ENCODE data around the gene AAK1.

AAK1 gene

GRCh38 chr2:69501301-69501700 is 142.2 kb downstream of the AAK1 start:
- H3K4me3 ChIP-seq (ENCODE audit: insufficient read length, low read depth), result no peak overlapping the region
- H3K36me3 ChIP-seq (ENCODE audit: insufficient read depth, insufficient read length, low read length), result peaks cover 23% of the 10 kb centered on the region
- H3K27me3 ChIP-seq (ENCODE audit: insufficient read depth, insufficient read length), result no peaks in the 10 kb centered on the region
- H3K4me1 ChIP-seq (ENCODE audit: insufficient read depth, insufficient read length), result no peaks in the 10 kb centered on the region
- TF ChIP-seq ZNF274 (IDR thresholded peaks at IDR 0.05; ENCODE audit: low read depth, low read length), result no peak
- no peak for TF ChIP-seq SUZ12 (IDR thresholded peaks at IDR 0.05; ENCODE audit: extremely low read depth, insufficient read depth, insufficient read length)
- no peak for TF ChIP-seq YY1 (IDR thresholded peaks at IDR 0.05; ENCODE audit: insufficient read depth, insufficient read length)
- no peak overlapping the region for H3K9ac ChIP-seq (ENCODE audit: insufficient read length, low read depth)
- no peaks in the 10 kb centered on the region for H3K9me3 ChIP-seq (ENCODE audit: insufficient read depth, low read length)
- DNase-seq (ENCODE audit: low read depth, low spot score), result no peak

- TF ChIP-seq YY1 (IDR thresholded peaks at IDR 0.05; ENCODE audit: insufficient read depth, insufficient read length) (no peak), SUZ12 (IDR thresholded peaks at IDR 0.05; ENCODE audit: extremely low read depth, insufficient read depth, insufficient read length) (no peak), ZNF274 (IDR thresholded peaks at IDR 0.05; ENCODE audit: low read depth, low read length) (no peak)
- Histone ChIP-seq H3K4me1 (ENCODE audit: insufficient read depth, insufficient read length) (no peaks in the 10 kb centered on the region), H3K4me3 (ENCODE audit: insufficient read length, low read depth) (no peak overlapping the region), H3K36me3 (ENCODE audit: insufficient read depth, insufficient read length, low read length) (peaks cover 12% of the 10 kb centered on the region), H3K9ac (ENCODE audit: insufficient read length, low read depth) (no peak overlapping the region), H3K9me3 (ENCODE audit: insufficient read depth, low read length) (no peaks in the 10 kb centered on the region), H3K27me3 (ENCODE audit: insufficient read depth, insufficient read length) (no peaks in the 10 kb centered on the region)
- no peak for DNase-seq (ENCODE audit: low read depth, low spot score)
Measured at GRCh38 chr2:69499966-69500365, 143.6 kb downstream of the AAK1 start.

- H3K36me3 ChIP-seq (ENCODE audit: insufficient read depth, insufficient read length, low read length), result peaks cover 16% of the 10 kb centered on the region
- DNase-seq (ENCODE audit: low read depth, low spot score), result no peak
- no peak overlapping the region for H3K4me3 ChIP-seq (ENCODE audit: insufficient read length, low read depth)
Measured at GRCh38 chr2:69499242-69499641, 144.3 kb downstream of the AAK1 start.

GRCh38 chr2:69495861-69496260 is 147.7 kb downstream of the AAK1 start:
- Histone ChIP-seq H3K4me1 (ENCODE audit: insufficient read depth, insufficient read length) (no peaks in the 10 kb centered on the region), H3K9ac (ENCODE audit: insufficient read length, low read depth) (no peak overlapping the region), H3K27me3 (ENCODE audit: insufficient read depth, insufficient read length) (no peaks in the 10 kb centered on the region), H3K36me3 (ENCODE audit: insufficient read depth, insufficient read length, low read length) (peaks cover 14% of the 10 kb centered on the region), H3K9me3 (ENCODE audit: insufficient read depth, low read length) (no peaks in the 10 kb centered on the region), H3K4me3 (ENCODE audit: insufficient read length, low read depth) (no peak overlapping the region)
- TF ChIP-seq YY1 (IDR thresholded peaks at IDR 0.05; ENCODE audit: insufficient read depth, insufficient read length), result no peak
- no peak for TF ChIP-seq ZNF274 (IDR thresholded peaks at IDR 0.05; ENCODE audit: low read depth, low read length)
- no peak for TF ChIP-seq SUZ12 (IDR thresholded peaks at IDR 0.05; ENCODE audit: extremely low read depth, insufficient read depth, insufficient read length)
- no peak for DNase-seq (ENCODE audit: low read depth, low spot score)

More at GRCh38 chr2:69499242-69499641, 144.3 kb downstream of the AAK1 start:
- TF ChIP-seq YY1 (IDR thresholded peaks at IDR 0.05; ENCODE audit: insufficient read depth, insufficient read length) (no peak), ZNF274 (IDR thresholded peaks at IDR 0.05; ENCODE audit: low read depth, low read length) (no peak), SUZ12 (IDR thresholded peaks at IDR 0.05; ENCODE audit: extremely low read depth, insufficient read depth, insufficient read length) (no peak)
- Histone ChIP-seq H3K27me3 (ENCODE audit: insufficient read depth, insufficient read length) (no peaks in the 10 kb centered on the region), H3K9ac (ENCODE audit: insufficient read length, low read depth) (no peak overlapping the region), H3K9me3 (ENCODE audit: insufficient read depth, low read length) (no peaks in the 10 kb centered on the region), H3K4me1 (ENCODE audit: insufficient read depth, insufficient read length) (no peaks in the 10 kb centered on the region)

- DNase-seq (ENCODE audit: low read depth, low spot score), result no peak
- H3K27me3 ChIP-seq (ENCODE audit: insufficient read depth, insufficient read length), result no peaks in the 10 kb centered on the region
- peaks cover 14% of the 10 kb centered on the region for H3K36me3 ChIP-seq (ENCODE audit: insufficient read depth, insufficient read length, low read length)
Measured at GRCh38 chr2:69495008-69495407, 148.5 kb downstream of the AAK1 start.

GRCh38 chr2:69494126-69494525 is 149.4 kb downstream of the AAK1 start:
- H3K9ac ChIP-seq (ENCODE audit: insufficient read length, low read depth), result no peak overlapping the region
- H3K27me3 ChIP-seq (ENCODE audit: insufficient read depth, insufficient read length), result no peaks in the 10 kb centered on the region
- H3K9me3 ChIP-seq (ENCODE audit: insufficient read depth, low read length), result no peaks in the 10 kb centered on the region
- H3K36me3 ChIP-seq (ENCODE audit: insufficient read depth, insufficient read length, low read length), result peaks cover 12% of the 10 kb centered on the region
- TF ChIP-seq YY1 (IDR thresholded peaks at IDR 0.05; ENCODE audit: insufficient read depth, insufficient read length) (no peak), ZNF274 (IDR thresholded peaks at IDR 0.05; ENCODE audit: low read depth, low read length) (no peak), SUZ12 (IDR thresholded peaks at IDR 0.05; ENCODE audit: extremely low read depth, insufficient read depth, insufficient read length) (no peak)
- no peak overlapping the region for H3K4me3 ChIP-seq (ENCODE audit: insufficient read length, low read depth)
- DNase-seq (ENCODE audit: low read depth, low spot score), result no peak
- H3K4me1 ChIP-seq (ENCODE audit: insufficient read depth, insufficient read length), result no peaks in the 10 kb centered on the region

More at GRCh38 chr2:69495008-69495407, 148.5 kb downstream of the AAK1 start:
- H3K9ac ChIP-seq (ENCODE audit: insufficient read length, low read depth), result no peak overlapping the region
- H3K9me3 ChIP-seq (ENCODE audit: insufficient read depth, low read length), result no peaks in the 10 kb centered on the region
- TF ChIP-seq SUZ12 (IDR thresholded peaks at IDR 0.05; ENCODE audit: extremely low read depth, insufficient read depth, insufficient read length), result no peak
- no peak for TF ChIP-seq ZNF274 (IDR thresholded peaks at IDR 0.05; ENCODE audit: low read depth, low read length)
- TF ChIP-seq YY1 (IDR thresholded peaks at IDR 0.05; ENCODE audit: insufficient read depth, insufficient read length), result no peak
- H3K4me1 ChIP-seq (ENCODE audit: insufficient read depth, insufficient read length), result no peaks in the 10 kb centered on the region
- no peak overlapping the region for H3K4me3 ChIP-seq (ENCODE audit: insufficient read length, low read depth)

GRCh38 chr2:69493268-69493667 is 150.3 kb downstream of the AAK1 start:
- H3K9me3 ChIP-seq (ENCODE audit: insufficient read depth, low read length), result no peaks in the 10 kb centered on the region
- DNase-seq (ENCODE audit: low read depth, low spot score), result no peak
- no peak for TF ChIP-seq SUZ12 (IDR thresholded peaks at IDR 0.05; ENCODE audit: extremely low read depth, insufficient read depth, insufficient read length)
- no peak for TF ChIP-seq YY1 (IDR thresholded peaks at IDR 0.05; ENCODE audit: insufficient read depth, insufficient read length)
- TF ChIP-seq ZNF274 (IDR thresholded peaks at IDR 0.05; ENCODE audit: low read depth, low read length), result no peak
- no peak overlapping the region for H3K9ac ChIP-seq (ENCODE audit: insufficient read length, low read depth)
- H3K36me3 ChIP-seq (ENCODE audit: insufficient read depth, insufficient read length, low read length), result peaks cover 6% of the 10 kb centered on the region
- no peak overlapping the region for H3K4me3 ChIP-seq (ENCODE audit: insufficient read length, low read depth)
- H3K4me1 ChIP-seq (ENCODE audit: insufficient read depth, insufficient read length), result no peaks in the 10 kb centered on the region
- no peaks in the 10 kb centered on the region for H3K27me3 ChIP-seq (ENCODE audit: insufficient read depth, insufficient read length)

All from NT2/D1 (cell line).